Hematopoietic multipotent progenitor cell treated with erythropoietin and hydrocortisone succinate and interleukin-3 and kit ligand, for 15 days (in vitro differentiated cells): Measurements from ENCODE around the gene RILPL1.
A peak's percentile ranks its signal among the peaks of the same experiment; 100 is the strongest.
"Not testable (repeated sequence)": the region's sequence is repeated elsewhere in the genome, so short reads cannot be mapped to it uniquely, and the experiment has no call there.

Experiments used
- DNase-seq: peaks from one replicate; pipeline ENCODE4 v3.0.0-alpha.2; 2015; ENCODE audit warnings: low spot score

The RILPL1 gene

DNA sequence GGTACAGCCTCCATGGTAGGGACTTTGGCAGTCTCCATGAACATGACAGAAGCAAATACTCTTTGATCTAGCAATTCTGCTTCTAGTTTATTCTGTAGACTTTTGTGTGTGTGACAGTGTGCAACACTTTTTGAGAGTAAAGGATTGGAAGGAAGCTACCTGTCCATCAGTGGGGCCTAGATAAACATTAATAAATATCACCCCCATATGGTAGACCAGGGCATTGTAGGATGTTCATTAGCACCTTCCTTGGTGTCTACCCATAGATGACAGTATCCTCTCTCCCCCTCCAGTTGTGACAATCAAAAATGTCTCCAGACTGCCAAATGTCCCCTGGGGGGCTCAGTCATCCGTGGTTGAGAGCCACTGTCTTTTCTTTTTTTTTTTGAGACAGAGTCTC, 64.7 kb downstream of the RILPL1 start:
- DNase-seq: peak; percentile 14

DNA sequence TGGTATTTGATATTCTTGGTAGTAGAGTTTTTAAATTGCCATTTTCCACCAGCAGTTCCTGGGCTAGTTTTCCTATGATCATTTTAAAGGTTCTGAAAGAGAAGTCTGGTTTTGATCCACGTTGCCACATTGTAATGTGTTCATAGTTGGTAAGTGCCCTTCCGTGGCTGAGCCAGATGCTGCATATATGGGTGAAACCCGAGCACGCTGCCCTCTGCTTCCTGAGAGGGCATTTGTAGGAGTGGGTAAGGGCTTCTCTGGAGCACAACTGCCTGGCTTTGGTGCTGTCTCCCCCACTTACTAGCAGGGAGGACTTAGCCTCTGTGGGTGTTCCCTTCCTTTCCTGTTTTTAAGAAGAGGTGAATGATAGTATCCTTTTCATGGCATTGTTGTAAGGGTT, 68.4 kb downstream of the RILPL1 start:
- no peak for DNase-seq

DNA sequence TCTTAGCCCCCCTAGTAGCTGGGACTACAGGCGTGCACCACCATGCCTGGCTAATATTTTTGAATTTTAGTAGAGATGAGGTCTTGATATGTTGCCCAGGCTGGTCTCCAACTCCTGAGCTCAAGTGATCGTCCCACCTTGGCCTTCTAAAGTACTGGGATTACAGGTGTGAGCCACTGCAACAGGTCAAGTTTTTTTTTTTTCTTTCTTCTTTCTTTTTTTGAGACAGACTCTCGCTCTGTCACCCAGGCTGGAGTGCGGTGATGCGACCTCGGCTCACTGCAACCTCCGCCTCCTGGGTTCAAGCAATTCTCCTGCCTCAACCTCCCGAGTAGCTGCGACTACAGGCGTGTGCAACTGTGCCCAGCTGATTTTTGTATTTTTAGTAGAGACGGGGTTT, 70.3 kb downstream of the RILPL1 start:
- not testable (repeated sequence) for DNase-seq

DNA sequence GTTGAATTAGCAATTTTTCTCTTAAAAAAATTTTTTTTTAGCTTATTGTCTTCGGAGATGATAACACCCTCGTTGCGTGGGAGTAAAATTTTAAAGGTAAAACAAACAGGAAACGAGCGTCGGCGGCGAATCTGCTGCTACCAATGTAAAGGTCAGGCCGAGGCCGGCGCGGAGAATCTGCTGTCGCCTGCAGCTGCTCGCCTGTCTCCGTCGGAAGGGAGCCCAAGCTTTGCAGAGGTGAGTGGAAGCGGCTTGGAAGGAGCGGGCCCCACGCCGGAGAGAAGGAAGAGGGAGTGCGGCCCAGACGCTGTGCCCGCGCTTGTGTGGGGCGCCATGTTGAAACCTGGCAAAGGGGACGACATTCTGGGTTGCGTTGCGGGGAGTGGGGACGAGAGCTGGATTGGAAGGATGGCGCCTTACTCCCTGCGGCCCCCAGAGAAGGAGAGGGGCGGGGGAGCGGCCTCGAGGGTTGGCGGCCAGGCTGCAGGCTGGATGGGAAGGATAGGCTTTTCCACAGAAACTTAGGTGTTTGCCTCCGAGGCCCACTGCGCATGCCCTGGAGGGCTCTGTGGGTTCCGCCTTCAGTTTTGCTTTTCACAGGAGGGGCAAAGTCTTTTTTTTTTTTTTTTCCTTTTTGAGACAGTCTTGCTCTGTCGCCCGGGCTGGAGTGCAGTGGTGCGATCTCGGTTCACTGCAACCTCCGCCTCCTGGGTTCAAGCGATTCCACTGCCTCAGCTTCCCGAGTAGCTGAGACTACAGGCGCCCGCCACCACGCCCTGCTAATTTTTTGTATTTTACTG, 75.3 kb downstream of the RILPL1 start, which contains the start of gene SNRNP35:
Gene SNRNP35 (plus strand): TSS at position 160 of the 800 bp plus-strand sequence. CDS start 7,402 bp downstream, outside the sequence.
- peak; percentile 82 for DNase-seq

DNA sequence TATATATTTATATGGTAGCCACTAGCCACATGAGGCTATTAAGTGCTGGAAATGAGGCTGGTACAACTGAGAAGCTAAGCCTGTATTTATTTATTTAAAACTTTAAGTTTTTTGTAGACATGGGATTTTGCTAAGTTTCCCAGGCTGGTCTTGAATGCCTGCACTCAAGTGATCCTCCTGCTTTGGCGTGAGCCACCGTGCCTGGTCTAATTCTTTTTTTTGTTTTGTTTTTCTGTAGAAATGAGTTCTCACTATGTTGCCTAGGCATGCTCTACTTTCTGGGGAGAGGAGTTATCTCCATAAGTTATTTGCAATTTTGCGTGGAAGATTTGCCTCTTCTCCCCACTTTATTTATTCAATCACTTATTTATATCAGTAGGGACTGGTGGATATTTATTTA, 80.4 kb downstream of the RILPL1 start:
- no peak for DNase-seq

DNA sequence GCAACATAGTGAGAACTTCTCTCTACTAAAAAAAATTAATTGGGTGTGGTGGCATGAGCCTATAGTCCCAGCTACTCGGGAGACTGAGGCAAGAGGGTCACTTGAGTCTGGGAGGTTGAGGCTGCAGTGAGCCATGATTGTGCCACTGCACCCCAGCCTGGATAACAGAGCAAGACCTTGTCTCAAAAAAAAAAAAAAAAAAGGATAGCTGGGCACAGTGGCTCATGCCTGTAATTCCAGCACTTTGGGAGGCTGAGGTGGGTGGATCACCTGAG, 81.3 kb downstream of the RILPL1 start:
- DNase-seq: not testable (repeated sequence)

DNA sequence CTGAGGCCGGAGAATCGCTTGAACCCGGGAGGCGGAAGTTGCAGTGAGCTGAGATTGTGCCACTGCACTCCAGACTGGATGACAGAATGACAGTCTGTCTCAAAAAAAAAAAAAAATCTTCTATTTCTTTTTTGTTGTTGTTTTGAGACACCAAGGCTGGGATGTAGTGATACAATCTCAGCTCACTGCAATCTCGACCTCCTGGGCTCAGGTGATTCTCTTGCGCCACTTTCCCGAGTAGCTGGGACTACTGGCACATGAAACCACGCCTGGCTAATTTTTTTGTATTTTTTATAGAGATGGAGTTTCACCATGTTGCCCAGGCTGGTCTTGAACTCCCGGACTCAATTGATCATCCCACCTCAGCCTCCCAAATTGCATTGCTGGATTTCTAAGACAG, 82.9 kb downstream of the RILPL1 start:
- DNase-seq: no peak

DNA sequence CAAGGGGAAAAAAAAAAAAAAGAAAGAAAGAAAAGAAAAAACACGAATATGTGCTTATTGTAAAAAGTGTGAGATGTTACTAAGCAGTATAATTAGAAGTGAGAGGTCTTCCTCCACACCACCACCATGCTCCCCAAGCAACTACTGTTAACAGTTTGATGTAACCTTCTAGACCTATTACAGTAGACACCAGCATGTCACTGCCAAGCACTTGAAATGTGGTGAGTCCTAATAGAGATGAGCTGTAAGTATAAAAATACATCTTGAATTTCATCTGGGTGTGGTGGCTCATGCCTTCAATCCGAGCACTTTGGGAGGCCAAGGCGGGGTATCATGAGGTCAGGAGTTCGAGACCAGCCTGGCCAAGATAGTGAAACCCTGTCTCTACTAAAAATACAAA, 83.7 kb downstream of the RILPL1 start:
- no peak for DNase-seq

DNA sequence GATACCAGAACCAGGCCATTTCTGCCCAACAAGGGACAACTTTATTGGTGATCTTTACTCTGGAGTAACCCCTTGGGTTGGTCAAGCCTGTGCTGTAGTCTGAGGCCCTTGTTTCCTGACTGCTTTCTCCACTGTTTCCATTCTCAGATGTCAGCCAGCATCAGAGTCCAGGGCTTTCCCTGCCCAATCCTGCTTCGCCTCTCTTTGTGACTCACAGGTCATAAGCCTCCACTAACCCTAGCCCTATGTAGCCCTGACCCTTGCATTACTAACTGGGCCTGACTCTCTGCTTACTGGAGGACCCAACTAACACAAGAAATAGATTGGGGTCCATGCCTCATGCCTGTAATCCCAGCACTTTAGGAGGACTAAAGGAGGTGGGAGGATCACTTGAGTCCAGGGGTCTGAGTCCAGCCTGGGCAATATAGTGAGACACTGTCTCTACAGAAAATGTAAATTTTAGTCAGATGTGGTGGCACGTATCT, 84.2 kb downstream of the RILPL1 start:
- DNase-seq: no peak

DNA sequence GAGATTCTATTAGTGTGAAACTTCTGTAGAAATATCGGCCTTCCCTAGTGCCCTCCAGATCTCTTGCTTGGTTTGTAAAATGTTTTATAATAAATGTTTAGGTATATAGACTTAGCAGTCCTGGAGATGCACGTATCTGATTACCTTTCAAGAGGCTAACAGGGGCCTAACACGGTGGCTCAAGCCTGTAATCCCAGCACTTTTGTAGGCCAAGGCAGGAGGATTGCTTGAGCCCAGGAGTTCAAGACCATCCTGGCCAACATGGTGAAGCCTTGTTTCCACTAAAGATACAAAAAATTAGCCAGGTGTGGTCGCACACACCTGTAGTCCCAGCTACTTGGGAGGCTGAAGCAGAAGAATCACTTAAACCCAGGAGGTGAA, 87.2 kb downstream of the RILPL1 start:
- no peak for DNase-seq

DNA sequence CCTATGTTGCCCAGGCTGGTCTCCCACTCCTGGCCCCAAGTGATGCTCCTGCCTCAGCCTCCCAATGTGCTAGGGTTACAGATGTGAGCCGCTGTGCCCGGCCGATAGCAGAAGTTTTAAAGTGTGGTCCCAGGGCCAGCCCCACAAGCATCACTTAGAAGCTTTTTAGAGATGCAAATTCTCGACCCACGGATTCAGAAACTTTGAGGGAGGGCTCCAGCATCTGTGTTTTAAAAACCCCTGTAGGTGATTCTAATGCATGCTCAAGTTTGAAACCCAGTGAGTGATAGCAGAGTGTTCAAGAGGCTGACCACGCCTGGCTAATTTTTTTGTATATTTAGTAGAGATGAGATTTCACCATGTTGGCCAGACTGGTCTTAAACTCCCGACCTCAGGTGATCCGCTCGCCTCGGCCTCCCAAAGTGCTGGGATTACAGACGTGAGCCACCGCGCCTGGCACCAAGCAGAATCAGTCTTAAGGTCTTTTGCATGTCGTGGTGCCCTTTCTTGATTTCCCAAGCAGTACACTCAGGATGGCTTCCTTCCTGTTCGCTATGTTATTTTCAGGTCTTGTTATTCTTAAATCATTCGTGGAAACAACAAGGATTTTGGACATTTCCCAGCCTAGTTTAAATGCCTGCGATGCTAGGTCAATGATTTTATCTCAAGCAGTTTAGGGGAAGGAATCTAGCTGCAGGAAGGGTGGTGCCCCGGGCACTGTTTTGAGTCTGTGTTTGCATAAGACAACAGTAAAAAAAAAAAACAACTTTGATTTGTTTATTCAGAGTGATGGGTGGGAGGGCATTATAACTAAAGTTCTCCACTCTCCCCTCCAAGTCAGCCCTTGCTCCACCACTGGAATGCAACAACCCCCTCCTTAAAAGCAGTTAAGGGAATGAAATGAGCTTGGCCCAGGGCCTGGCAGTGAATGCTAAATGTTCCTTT, 87.9 kb downstream of the RILPL1 start:
- DNase-seq: no peak

DNA sequence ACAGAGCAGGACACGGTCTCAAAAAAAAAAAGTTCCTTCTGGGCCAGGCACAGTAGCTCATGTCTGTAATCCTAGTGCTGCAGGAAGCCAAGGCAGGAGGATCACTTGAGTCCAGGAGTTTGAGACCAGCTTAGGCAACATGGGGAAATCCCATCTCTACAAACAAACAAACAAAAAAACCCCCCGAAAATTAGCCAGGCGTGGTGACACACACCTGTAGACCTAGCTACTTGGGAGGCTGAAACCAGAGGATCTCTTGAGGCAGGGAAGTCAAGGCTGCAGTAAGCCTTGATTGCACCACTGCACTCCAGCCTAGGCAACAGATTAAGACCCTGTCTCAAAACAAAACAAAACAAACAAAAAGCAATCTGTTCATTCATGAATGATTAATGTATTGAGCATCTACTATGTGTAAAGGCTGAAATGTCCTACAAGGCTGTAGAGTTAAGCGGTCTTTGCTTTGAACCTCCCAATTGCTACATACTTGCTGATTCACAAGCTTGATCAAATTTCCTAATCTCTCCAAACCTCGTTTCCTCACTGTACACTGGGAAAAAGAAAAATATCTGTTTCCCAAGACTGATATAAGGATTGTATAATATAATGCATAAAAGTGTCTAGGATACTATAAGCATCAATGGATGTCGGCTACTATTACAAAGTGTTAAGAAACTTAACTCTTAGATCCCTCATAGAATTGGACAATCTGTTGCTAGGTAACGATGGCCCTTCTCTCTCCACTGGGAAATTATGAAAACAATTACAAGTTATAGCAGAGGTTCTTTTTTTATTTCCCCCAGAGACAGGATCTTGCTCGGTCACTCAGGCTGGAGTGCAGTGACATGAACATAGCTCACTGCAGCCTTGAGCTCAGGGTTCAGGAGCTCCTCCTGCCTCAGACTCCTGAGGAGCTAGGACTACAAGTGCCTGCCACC, 89.2 kb downstream of the RILPL1 start:
- no peak for DNase-seq

DNA sequence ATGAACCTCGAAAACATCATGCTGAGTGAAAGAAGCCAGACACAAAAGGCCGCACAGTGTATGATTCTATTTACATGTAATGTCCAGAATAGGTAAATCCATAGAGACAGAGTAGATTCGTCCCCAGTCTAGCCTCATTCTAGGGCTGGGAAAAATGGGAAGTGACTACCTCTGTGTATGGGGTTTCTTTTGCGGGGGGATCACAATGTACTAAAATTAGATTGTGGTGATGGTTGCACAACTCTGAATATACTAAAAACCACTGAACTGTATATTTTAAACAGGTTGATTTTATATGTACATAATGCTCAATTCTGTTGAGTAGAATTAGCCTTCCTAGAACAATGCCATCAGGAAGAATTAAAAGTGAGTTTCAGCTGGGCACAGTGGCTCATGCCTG, 90.7 kb downstream of the RILPL1 start:
- DNase-seq: no peak

DNA sequence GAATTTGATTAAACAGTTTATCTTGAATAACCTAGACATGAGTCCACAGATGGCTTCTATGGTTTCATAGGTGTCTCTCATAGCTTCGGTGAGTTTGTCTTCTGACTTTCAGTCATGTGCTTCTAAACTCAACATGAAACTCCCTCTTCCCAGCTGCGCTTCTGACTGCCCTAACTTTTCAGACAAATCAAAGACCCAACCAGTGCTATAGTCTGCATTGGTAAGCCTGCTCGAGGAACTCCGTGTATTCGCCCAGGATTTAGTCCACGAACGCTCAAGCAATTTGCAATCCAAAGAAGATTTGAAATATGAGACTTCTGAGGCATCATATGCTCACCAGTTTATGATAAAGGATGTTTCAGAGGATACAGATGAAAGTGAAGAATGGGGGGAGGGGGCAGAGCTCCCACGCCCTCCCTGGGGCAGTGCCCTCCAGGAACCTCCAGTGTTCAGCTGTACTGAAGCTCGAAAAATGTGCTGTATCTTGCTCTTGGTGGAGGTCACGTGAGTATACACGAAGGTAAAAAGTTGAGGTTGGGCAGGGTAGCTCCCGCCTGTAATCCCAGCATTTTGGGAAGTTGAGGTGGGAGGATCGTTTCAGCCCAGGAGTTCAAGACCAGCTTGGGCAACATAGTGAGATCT, 91.9 kb downstream of the RILPL1 start:
- no peak for DNase-seq

DNA sequence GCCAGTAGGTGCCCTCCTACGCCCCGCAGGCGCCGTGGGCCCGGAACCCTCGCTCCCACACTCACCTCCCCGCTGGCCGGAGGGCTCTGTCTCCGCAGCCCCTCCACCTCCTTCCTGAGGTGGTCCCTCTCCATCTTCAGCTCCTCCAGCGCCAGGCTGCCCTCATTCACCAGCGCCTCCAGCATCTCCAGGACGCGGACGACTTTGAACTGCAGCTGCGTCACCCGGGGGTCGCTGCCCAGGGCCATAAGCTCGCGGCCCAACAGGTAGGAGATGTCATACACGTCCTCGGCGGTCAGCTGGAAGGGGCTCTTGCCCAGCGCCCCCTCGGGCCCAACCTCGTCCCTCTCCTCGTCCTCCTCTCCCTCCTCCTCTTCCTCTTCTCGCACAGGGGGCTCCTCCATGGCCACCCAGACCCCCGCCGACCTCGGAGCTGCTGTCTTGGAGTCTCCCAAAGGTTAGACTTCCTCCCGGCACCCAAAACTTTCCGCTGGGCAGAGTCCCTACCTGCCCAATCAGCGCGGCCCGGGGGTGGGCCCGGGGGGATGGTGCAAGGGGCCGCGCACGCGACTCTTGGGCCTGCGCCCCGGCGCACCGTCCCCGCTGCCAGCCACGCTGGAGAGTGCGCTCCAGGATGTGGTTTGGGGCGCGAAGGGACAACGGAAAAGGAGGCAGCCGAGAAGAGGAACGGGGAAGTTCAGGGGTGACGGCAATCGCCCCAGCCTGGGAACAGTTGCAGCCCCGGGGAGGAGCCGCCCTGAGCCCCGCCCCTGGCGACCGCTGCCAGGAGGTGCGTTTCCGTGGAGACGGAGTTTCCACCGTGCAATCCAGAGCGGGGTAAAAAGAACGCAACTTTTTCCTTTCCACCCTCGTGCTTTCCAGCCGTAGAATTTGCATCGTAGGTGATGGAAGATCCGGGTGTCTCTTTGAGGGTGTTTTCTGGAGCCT, 97.2 kb downstream of the RILPL1 start, which contains the start of gene RILPL2:
Gene RILPL2 (minus strand): TSS at position 668 of the 948 bp plus-strand sequence. CDS start 264 bp downstream, at position 404.
- peak; percentile 83 for DNase-seq

DNA sequence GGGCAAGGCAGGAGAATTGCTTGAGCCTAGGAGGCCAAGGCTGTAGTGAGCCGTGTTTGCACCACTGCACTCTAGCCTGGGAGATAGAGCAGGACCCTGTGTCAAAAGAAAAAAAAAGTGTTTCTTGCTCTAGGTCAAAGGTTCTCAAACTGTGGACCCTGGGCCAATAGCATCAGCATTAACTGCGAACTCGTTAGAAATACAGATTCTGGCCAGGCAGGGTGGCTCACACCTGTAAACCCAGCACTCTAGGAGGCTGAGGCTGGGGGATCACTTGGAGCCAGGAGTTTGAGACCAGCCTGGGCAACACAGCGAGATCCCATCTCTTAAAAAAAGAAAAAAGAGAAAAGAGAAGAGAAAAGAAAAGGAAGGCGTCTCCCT, 97.9 kb downstream of the RILPL1 start:
- no peak for DNase-seq

DNA sequence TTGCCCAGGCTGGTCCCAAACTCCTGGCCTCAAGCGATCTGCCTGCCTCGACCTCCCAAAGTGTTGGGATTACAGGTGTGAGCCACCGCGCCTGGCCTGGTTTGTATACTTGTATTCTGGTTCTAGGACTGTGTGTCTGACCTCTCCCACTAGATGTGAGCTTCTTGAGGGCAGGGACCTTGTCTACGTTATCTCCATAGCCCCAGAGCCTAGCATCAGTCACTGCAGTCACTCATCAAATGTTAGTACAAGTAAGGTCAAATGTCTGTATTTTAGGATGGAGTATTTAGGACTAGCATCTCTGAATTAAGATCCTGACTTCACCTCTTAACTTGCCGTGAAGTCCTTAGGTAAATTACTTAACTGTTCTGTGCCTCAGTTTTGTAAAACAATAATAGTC, 99.9 kb downstream of the RILPL1 start:
- DNase-seq: no peak

DNA sequence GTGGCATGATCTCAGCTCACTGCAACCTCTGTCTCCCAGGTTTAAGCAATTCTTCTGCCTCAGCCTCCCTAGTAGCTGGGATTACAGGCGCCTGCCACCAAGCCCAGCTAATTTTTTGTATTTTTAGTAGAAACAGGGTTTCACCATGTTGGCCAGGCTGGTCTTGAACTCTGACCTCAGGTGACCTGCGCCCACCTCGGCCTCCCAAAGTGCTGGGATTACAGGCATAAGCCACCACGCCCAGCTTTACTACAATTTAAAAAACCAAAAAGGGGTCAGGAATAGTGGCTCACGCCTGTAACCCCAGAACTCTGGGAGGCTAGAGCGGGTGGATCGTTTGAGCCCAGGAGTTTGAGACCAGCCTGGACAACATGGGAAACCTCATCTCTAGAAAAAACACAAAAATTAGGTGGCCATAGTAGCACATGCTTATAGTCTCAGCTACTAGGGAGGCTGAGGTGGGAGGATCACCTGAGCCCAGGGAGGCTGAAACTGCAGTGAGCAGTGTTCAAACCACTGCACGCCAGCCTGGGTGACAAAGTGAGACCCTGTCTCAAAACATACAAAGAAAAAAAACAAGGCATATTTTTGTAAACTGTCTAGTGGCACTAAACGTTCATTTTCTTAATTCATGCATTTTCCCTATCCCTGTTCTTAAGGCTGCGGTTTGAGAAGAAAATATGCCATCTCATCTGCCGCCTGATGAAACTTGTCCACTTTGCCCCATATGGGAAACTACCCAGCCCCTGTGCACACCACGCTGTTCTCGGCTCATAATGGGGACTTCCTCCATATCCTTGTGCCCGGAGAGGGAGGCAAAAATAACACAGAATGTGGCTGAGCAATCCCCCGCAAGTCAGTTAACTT, 101.3 kb downstream of the RILPL1 start:
- DNase-seq: peak; percentile 27

DNA sequence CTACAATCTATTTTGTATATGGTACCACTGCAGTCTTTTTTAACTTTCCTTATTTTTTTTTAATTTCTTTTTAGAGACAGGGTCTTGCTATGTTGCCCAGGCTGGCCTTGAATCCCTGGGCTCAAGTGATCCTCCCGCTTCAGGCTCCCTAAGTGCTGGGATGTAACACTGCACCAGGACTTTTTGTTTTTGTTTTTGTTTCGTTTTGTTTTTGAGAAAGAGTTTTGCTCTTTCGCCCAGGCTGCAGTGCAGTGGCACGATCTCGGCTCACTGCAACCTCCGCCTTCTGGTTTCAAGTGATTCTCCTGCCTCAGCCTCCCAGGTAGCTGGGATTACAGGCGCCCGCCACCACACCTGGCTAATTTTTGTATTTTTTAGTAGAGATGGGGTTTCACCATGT, 104.4 kb downstream of the RILPL1 start:
- not testable (repeated sequence) for DNase-seq
